T-cell (primary cell): Measurements from ENCODE around the gene DHX29. TPM values are rescaled to one million over a fixed set of nuclear protein-coding genes. Genes with fewer than 3 reads are reported as not detected.

Experiments used
- ATAC-seq, 4 experiments: fragments of 200-7000 bp in 3 of 4; fragments of 150-1000 bp in 1 of 4; cut with Tn5 transposase; replicated peaks in 1 of 4; 1 replicate in 3 of 4; 2 replicates in 1 of 4; pipeline ENCODE4 v1.10.0; 2021; ENCODE audit warnings: moderate library complexity in 3 of 4, mild to moderate bottlenecking in 2 of 4, moderate number of reproducible peaks in 1 of 4
- CTCF ChIA-PET, 2 donors: fragments of 300-600 bp; sonication (Branson Sonifier 250); formaldehyde crosslinking; loops; one replicate each; lab custom pipeline; 2022; ENCODE audit warnings: antibody characterized with exemption in 2 of 2; lab: Charles Lee
- POLR2A ChIA-PET, 2 donors: fragments of 300-600 bp; sonication (Branson Sonifier 250); formaldehyde crosslinking; loops; one replicate each; lab custom pipeline; 2022; ENCODE audit warnings: antibody characterized with exemption in 2 of 2; lab: Charles Lee
- DNase-seq, 35 experiments: peaks; one replicate each; pipeline versions ENCODE4 v3.0.0 to v3.0.0-alpha.2; 2013 to 2023
- H3K27ac ChIP-seq: one replicate; pipeline ENCODE4 v1.5.1; 2013; ENCODE audit warnings: low read length
- H3K27me3 ChIP-seq, 2 experiments: replicated peaks in 1 of 2; 1 replicate in 1 of 2; 2 replicates in 1 of 2; pipeline versions ENCODE4 v1.6.1 to v1.7.0; 2013; ENCODE audit warnings: low read length in 1 of 2, mixed read lengths in 1 of 2; ENCODE audit not compliant: control insufficient read depth in 2 of 2, insufficient read depth in 2 of 2; ENCODE audit errors: extremely low read depth in 1 of 2
- H3K36me3 ChIP-seq, 2 donors: 1 replicate in 1 of 2; 2 replicates in 1 of 2; pipeline versions ENCODE4 v1.6.1 to v1.7.0; 2013; ENCODE audit warnings: low read length in 1 of 2; ENCODE audit not compliant: control insufficient read depth in 2 of 2, insufficient read depth in 1 of 2; ENCODE audit errors: extremely low read depth in 1 of 2
- H3K4me1 ChIP-seq, 2 experiments: 1 replicate in 1 of 2; 2 replicates in 1 of 2; pipeline versions ENCODE4 v1.6.1 to v1.7.0; 2013; ENCODE audit warnings: low read length in 2 of 2, mixed read lengths in 1 of 2; ENCODE audit not compliant: insufficient read depth in 2 of 2, control insufficient read depth in 1 of 2; ENCODE audit errors: extremely low read depth in 1 of 2
- H3K4me3 ChIP-seq, 2 donors: 1 replicate in 1 of 2; 2 replicates in 1 of 2; pipeline versions ENCODE4 v1.5.1 to v1.7.0; 2013; ENCODE audit warnings: mild to moderate bottlenecking in 2 of 2, low read length in 1 of 2, moderate library complexity in 1 of 2; ENCODE audit not compliant: control insufficient read depth in 1 of 2; ENCODE audit errors: extremely low read depth in 1 of 2
- H3K9me3 ChIP-seq: 2 replicates; pipeline ENCODE4 v1.7.0; 2013
- H3K27ac Mint-ChIP-seq, 2 donors: one replicate each; pipeline ENCODE4 v1.8.0; 2020 to 2021; ENCODE audit warnings: mild to moderate bottlenecking in 2 of 2, mixed read lengths in 2 of 2
- H3K27me3 Mint-ChIP-seq, 2 donors: one replicate each; pipeline ENCODE4 v1.8.0; 2021 to 2022; ENCODE audit warnings: mixed read lengths in 2 of 2
- H3K36me3 Mint-ChIP-seq: one replicate; pipeline ENCODE4 v1.8.0; 2021; ENCODE audit warnings: mixed read lengths
- H3K4me1 Mint-ChIP-seq, 3 donors: one replicate each; pipeline ENCODE4 v1.8.0; 2020 to 2022; ENCODE audit warnings: mixed read lengths in 3 of 3, mild to moderate bottlenecking in 1 of 3
- H3K4me3 Mint-ChIP-seq, 3 donors: one replicate each; pipeline ENCODE4 v1.8.0; 2020 to 2022; ENCODE audit warnings: mild to moderate bottlenecking in 3 of 3, mixed read lengths in 3 of 3, moderate library complexity in 3 of 3
- H3K9me3 Mint-ChIP-seq, 3 donors: one replicate each; pipeline ENCODE4 v1.8.0; 2020 to 2022; ENCODE audit warnings: mixed read lengths in 3 of 3
- WGBS: methylation state at CpG from one replicate; pipeline ENCODE4 v1.1.5; 2013; ENCODE audit warnings: missing lambda C conversion rate; ENCODE audit not compliant: insufficient coverage; 5-methylcytosine and 5-hydroxymethylcytosine counted together
- total RNA-seq, 35 experiments: library from RNA in 6 of 35; stranded (reverse) in 6 of 35; fragments of 120-200 nt in 1 of 35; gene quantifications; one replicate each; pipeline versions ENCODE4 v1.2.1 to v1.2.4 and lab custom pipeline; 2013 to 2026

DHX29 gene, protein sequence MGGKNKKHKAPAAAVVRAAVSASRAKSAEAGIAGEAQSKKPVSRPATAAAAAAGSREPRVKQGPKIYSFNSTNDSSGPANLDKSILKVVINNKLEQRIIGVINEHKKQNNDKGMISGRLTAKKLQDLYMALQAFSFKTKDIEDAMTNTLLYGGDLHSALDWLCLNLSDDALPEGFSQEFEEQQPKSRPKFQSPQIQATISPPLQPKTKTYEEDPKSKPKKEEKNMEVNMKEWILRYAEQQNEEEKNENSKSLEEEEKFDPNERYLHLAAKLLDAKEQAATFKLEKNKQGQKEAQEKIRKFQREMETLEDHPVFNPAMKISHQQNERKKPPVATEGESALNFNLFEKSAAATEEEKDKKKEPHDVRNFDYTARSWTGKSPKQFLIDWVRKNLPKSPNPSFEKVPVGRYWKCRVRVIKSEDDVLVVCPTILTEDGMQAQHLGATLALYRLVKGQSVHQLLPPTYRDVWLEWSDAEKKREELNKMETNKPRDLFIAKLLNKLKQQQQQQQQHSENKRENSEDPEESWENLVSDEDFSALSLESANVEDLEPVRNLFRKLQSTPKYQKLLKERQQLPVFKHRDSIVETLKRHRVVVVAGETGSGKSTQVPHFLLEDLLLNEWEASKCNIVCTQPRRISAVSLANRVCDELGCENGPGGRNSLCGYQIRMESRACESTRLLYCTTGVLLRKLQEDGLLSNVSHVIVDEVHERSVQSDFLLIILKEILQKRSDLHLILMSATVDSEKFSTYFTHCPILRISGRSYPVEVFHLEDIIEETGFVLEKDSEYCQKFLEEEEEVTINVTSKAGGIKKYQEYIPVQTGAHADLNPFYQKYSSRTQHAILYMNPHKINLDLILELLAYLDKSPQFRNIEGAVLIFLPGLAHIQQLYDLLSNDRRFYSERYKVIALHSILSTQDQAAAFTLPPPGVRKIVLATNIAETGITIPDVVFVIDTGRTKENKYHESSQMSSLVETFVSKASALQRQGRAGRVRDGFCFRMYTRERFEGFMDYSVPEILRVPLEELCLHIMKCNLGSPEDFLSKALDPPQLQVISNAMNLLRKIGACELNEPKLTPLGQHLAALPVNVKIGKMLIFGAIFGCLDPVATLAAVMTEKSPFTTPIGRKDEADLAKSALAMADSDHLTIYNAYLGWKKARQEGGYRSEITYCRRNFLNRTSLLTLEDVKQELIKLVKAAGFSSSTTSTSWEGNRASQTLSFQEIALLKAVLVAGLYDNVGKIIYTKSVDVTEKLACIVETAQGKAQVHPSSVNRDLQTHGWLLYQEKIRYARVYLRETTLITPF (N-terminal part only)
- 10 to 100 TPM; 12.4 to 19.2 (median 15.4) TPM for total RNA-seq
- total RNA-seq (2013) = 20.2 TPM
- total RNA-seq (lab: John Stamatoyannopoulos, UW) = 32.3 to 91.8 (median 50.6) reads per million in 29 experiments

DNA sequence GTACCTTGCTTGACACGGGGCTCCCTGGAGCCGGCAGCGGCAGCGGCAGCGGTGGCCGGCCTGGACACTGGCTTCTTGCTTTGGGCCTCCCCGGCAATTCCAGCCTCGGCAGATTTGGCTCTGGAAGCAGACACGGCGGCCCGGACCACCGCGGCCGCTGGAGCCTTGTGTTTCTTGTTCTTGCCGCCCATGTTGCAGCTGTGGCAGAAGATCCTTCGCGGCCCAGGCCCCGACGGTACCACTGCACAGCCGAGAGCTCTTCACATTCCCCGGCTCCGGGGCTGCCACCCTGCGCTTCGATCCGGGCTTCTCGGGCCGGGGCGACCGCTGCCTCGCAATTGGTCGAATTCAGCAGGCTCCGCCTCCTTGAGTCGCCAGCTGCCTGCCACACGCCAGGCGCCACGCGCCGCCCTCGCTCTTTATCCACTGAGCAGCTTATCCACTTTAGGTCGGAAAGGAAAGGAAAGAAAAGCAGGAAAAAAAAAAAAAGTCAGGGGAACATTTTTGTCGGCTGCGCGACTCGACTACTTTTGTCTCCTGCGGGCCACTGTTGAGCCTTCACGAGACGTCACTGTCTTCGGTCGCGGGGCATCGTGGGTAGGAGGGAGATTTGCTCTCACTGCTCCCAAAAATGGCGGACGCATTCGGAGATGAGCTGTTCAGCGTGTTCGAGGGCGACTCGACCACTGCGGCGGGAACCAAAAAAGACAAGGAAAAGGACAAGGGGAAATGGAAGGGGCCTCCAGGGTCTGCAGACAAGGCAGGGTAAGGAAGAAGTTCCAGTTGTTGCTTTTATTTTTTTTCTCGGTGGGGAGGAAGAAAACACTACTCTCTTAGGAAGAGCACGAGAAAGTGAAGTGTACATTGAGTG, at the start of gene DHX29, which contains the start of gene MTREX:
TSS of gene DHX29 (minus strand) at position 312 of the 871 bp plus-strand sequence. CDS start at position 191, 121 bp downstream.
TSS of gene MTREX (plus strand) at position 607 of the 871 bp plus-strand sequence. CDS start at position 632, 25 bp downstream.
- no peak within 1 kb of the TSS for H3K4me3 Mint-ChIP-seq
- Histone ChIP-seq H3K9me3 (no peaks in the 10 kb centered on the region), H3K36me3 (no peaks in the 10 kb centered on the region), H3K4me3 (peak within 1 kb of the TSS; percentile 96 to 99), H3K27me3 (no peaks in the 10 kb centered on the region), H3K4me1 (peaks cover 25 to 47% of the 10 kb centered on the region in 2 experiments), H3K27ac (peak within 1 kb of the TSS; percentile 92)
- POLR2A ChIA-PET = interaction anchor here (0.5 to 1.0 kb wide), 15 partner anchors 10 to 1319 kb away, joined by 3 to 16 read pairs (median 3); partner anchors contain the start of gene ARL15 (in 1 of the 2)
- no peaks in the 10 kb centered on the region for H3K27me3 Mint-ChIP-seq
- DNase-seq = peak; percentile 73 to 91 (median 83)
- peak; percentile 94 to 96 (median 95) for ATAC-seq
- H3K27ac Mint-ChIP-seq = no peak within 1 kb of the TSS
- CTCF ChIA-PET = interaction anchor here (0.6 to 1.5 kb wide), 12 partner anchors 12 to 790 kb away, joined by 3 to 9 read pairs (median 3); partner anchors contain the start of gene SNX18 (in 1 of the 2)
- no peaks in the 10 kb centered on the region for H3K9me3 Mint-ChIP-seq
- under 1% methylated on average over 61 of the region's 62 CpGs for WGBS
- peaks cover 36 to 38% (median 36%) of the 10 kb centered on the region in 3 donors for H3K4me1 Mint-ChIP-seq
- peaks cover 16% of the 10 kb centered on the region for H3K36me3 Mint-ChIP-seq

DNA sequence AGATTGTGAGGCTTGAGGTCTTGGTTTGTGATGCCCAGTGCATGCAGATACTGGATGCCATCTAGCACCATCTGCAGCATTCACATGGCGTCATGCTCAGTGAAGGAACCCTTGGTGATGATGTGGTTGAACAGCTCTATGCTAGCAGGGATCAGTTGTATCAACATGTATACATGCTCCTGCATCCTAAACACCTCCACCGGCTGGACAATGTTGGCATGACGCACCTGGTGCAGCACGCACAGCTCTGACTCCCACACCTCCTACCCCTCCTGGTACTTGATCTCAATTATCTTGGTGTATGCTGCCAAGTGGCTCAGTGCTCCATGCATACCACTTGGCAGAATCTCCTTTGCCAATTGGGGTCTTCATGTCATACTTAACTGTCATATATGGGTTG, 49.4 kb upstream of the DHX29 start:
- Mint-ChIP-seq H3K27me3 (no peaks in the 10 kb centered on the region), H3K4me3 (no peak overlapping the region), H3K36me3 (peaks cover 64% of the 10 kb centered on the region), H3K27ac (no peak overlapping the region), H3K4me1 (peaks cover 0 to 6% (median 0%) of the 10 kb centered on the region in 3 donors), H3K9me3 (no peaks in the 10 kb centered on the region)
- Histone ChIP-seq H3K9me3 (no peaks in the 10 kb centered on the region), H3K27me3 (no peaks in the 10 kb centered on the region), H3K36me3 (peaks cover 7 to 69% of the 10 kb centered on the region in 2 donors), H3K4me3 (no peak overlapping the region), H3K4me1 (no peaks in the 10 kb centered on the region), H3K27ac (no peak overlapping the region)
- ATAC-seq = no peak
- WGBS = 100% methylated on average over 3 of the region's 4 CpGs
- CTCF ChIA-PET = no interaction called here
- no peak for DNase-seq
- POLR2A ChIA-PET = no interaction called here

DNA sequence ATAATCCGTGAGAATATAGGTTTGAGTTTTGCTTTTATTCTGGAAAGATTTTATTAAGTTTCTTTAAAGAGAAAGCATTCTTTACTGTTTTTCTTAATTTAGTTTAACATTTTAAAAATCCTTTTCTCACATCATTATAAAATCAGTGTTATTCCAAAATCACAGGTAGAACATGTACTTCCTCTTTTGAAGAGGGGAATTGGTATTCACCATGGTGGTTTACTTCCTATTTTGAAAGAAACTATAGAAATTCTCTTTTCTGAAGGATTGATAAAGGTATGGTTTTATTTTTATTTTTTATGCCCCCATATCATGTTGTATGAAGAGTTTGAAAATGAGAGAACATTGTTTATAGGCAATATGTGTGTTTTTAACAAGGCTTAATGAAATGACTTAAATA, 43.3 kb upstream of the DHX29 start:
- no peaks in the 10 kb centered on the region for H3K9me3 ChIP-seq
- H3K4me1 ChIP-seq = no peaks in the 10 kb centered on the region
- H3K36me3 Mint-ChIP-seq = peaks cover 77% of the 10 kb centered on the region
- no peak overlapping the region for H3K27ac ChIP-seq
- CTCF ChIA-PET = no interaction called here
- H3K4me1 Mint-ChIP-seq = peaks cover 0 to 6% (median 0%) of the 10 kb centered on the region in 3 donors
- DNase-seq (no peak), ATAC-seq (no peak)
- H3K27ac Mint-ChIP-seq = no peak overlapping the region
- no peaks in the 10 kb centered on the region for H3K27me3 ChIP-seq
- no peaks in the 10 kb centered on the region for H3K9me3 Mint-ChIP-seq
- no peaks in the 10 kb centered on the region for H3K27me3 Mint-ChIP-seq
- H3K36me3 ChIP-seq = peaks cover 5 to 78% of the 10 kb centered on the region in 2 donors
- no peak overlapping the region for H3K4me3 ChIP-seq
- POLR2A ChIA-PET = no interaction called here
- no CpG with 5 or more reads among the region's 1 CpG for WGBS
- no peak overlapping the region for H3K4me3 Mint-ChIP-seq

DNA sequence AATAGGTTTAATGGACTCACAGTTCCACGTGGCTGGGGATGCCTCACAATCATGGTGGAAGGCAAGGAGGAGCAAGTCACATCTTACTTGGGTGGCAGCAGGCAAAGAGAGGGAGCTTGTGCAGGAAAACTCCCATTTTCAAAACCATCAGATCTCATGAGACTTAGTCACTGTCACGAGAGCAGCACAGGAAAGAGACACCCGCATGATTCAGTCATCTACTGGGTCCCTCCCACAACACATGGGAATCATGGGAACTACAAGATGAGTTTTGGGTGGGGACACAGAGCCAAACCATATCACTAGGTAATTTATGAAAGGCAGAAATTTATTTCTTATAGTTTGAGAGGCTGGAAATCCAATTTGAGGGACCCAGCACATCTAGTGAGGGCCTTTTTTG, 40.3 kb upstream of the DHX29 start:
- Histone ChIP-seq H3K4me1 (no peaks in the 10 kb centered on the region), H3K27me3 (no peaks in the 10 kb centered on the region), H3K9me3 (no peaks in the 10 kb centered on the region), H3K27ac (no peak overlapping the region), H3K4me3 (no peak overlapping the region), H3K36me3 (peaks cover 5 to 70% of the 10 kb centered on the region in 2 donors)
- ChIA-PET CTCF (interaction anchor here in 1 of 2 donors (0.6 kb wide), 1 partner anchor 161 kb away, joined by 3 read pairs; no protein-coding TSS in a partner anchor), POLR2A (interaction anchor here in 1 of 2 donors (0.6 kb wide), 1 partner anchor 57 kb away, joined by 4 read pairs; no protein-coding TSS in a partner anchor)
- Mint-ChIP-seq H3K4me3 (no peak overlapping the region), H3K9me3 (no peaks in the 10 kb centered on the region), H3K27me3 (no peaks in the 10 kb centered on the region), H3K27ac (no peak overlapping the region), H3K36me3 (peaks cover 74% of the 10 kb centered on the region), H3K4me1 (peaks cover 0 to 4% (median 2%) of the 10 kb centered on the region in 3 donors)
- no CpG with 5 or more reads among the region's 3 CpGs for WGBS
- no peak for DNase-seq
- ATAC-seq = no peak

DNA sequence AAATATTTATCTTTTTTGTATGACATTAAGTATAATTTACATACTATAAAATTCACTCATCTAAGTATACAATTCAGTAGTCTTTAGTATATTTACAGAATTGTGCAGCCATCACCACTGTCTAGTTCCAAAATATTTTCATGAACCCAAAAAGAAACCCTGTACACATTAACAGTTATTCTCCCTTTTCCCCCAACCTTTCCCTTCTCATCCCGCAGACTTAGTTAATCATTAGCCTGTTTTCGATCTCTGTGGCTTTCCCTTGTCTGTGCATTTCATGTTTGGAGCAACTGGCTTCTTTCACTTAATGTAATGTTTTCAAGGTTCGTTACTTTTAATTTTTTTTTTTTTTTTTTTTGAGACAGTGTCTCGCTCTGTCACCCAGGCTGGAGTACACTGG, 37.8 kb upstream of the DHX29 start:
- DNase-seq (no peak), ATAC-seq (no peak)
- Histone ChIP-seq H3K4me1 (no peaks in the 10 kb centered on the region), H3K4me3 (no peak overlapping the region), H3K27ac (no peak overlapping the region), H3K9me3 (no peaks in the 10 kb centered on the region), H3K36me3 (peaks cover 8 to 77% of the 10 kb centered on the region in 2 donors), H3K27me3 (no peaks in the 10 kb centered on the region)
- no CpG with 5 or more reads among the region's 4 CpGs for WGBS
- Mint-ChIP-seq H3K4me1 (peaks cover 0 to 4% (median 2%) of the 10 kb centered on the region in 3 donors), H3K9me3 (no peaks in the 10 kb centered on the region), H3K36me3 (peaks cover 65% of the 10 kb centered on the region), H3K27me3 (no peaks in the 10 kb centered on the region), H3K4me3 (no peak overlapping the region), H3K27ac (no peak overlapping the region)
- CTCF ChIA-PET = interaction anchor here in 1 of 2 donors (0.7 to 0.8 kb wide), 2 partner anchors 346 to 1702 kb away, joined by 5 read pairs; no protein-coding TSS in a partner anchor
- POLR2A ChIA-PET = interaction anchor here in 1 of 2 donors (0.7 kb wide), 1 partner anchor 500 kb away, joined by 4 read pairs; no protein-coding TSS in a partner anchor
